Mesenchymal stem cell (in vitro differentiated cells and primary cell): ENCODE measurements around the gene ASAP2.

Experiments used
- DNase-seq: peaks from one replicate; pipeline ENCODE4 v3.0.0-alpha.2; 2013
- H2AFZ ChIP-seq: one replicate; pipeline ENCODE4 v1.6.1; 2013; ENCODE audit warnings: low read depth, mild to moderate bottlenecking, control low read depth, inconsistent platforms, low read length, moderate library complexity
- H2AK5ac ChIP-seq: 2 replicates; pipeline ENCODE4 v1.6.1; 2013; ENCODE audit warnings: low read length, moderate library complexity, mild to moderate bottlenecking, inconsistent platforms; ENCODE audit not compliant: severe bottlenecking
- H2BK120ac ChIP-seq: one replicate; pipeline ENCODE4 v1.6.1; 2013; ENCODE audit warnings: low read depth, mild to moderate bottlenecking, inconsistent platforms, low read length, moderate library complexity
- H2BK12ac ChIP-seq, 2 experiments: one replicate each; pipeline ENCODE4 v1.6.1; 2013; ENCODE audit warnings: inconsistent platforms in 2 of 2, low read length in 2 of 2, mild to moderate bottlenecking in 2 of 2, moderate library complexity in 2 of 2, control low read depth in 1 of 2
- H2BK15ac ChIP-seq: one replicate; pipeline ENCODE4 v1.6.1; 2013; ENCODE audit warnings: mild to moderate bottlenecking, low read depth, inconsistent platforms; ENCODE audit not compliant: poor library complexity, severe bottlenecking
- H2BK5ac ChIP-seq: 2 replicates; pipeline ENCODE4 v1.6.1; 2013; ENCODE audit warnings: low read depth, mild to moderate bottlenecking, low read length, control low read depth, inconsistent platforms; ENCODE audit not compliant: poor library complexity, severe bottlenecking
- H3K14ac ChIP-seq, 2 experiments: one replicate each; pipeline ENCODE4 v1.6.1; 2013; ENCODE audit warnings: inconsistent platforms in 2 of 2, low read length in 2 of 2, control low read depth in 1 of 2, mild to moderate bottlenecking in 1 of 2, moderate library complexity in 1 of 2
- H3K18ac ChIP-seq, 2 experiments: one replicate each; pipeline ENCODE4 v1.6.1; 2013; ENCODE audit warnings: inconsistent platforms in 2 of 2, low read length in 2 of 2, control low read depth in 1 of 2, low read depth in 1 of 2, mild to moderate bottlenecking in 1 of 2
- H3K23ac ChIP-seq, 2 experiments: one replicate each; pipeline ENCODE4 v1.6.1; 2013; ENCODE audit warnings: inconsistent platforms in 2 of 2, low read length in 2 of 2, mild to moderate bottlenecking in 2 of 2, moderate library complexity in 2 of 2, control low read depth in 1 of 2
- H3K27ac ChIP-seq: 2 replicates; pipeline ENCODE4 v1.5.1; 2013; ENCODE audit warnings: mild to moderate bottlenecking, moderate library complexity, low read length, control low read depth, inconsistent platforms; ENCODE audit not compliant: poor library complexity, severe bottlenecking
- H3K27me3 ChIP-seq, 2 experiments: 2 replicates each; pipeline versions ENCODE4 v1.6.1 to v1.7.0; 2013; ENCODE audit warnings: low read length in 2 of 2, mild to moderate bottlenecking in 2 of 2, moderate library complexity in 2 of 2, control low read depth in 1 of 2, inconsistent platforms in 1 of 2; ENCODE audit not compliant: control insufficient read depth in 1 of 2, insufficient read depth in 1 of 2
- H3K36me3 ChIP-seq, 2 experiments: 2 replicates each; pipeline versions ENCODE4 v1.6.1 to v1.7.0; 2013; ENCODE audit warnings: low read length in 2 of 2, control low read depth in 1 of 2, inconsistent platforms in 1 of 2, low read depth in 1 of 2, mild to moderate bottlenecking in 1 of 2; ENCODE audit not compliant: insufficient read depth in 2 of 2, control insufficient read depth in 1 of 2
- H3K4ac ChIP-seq, 2 experiments: one replicate each; pipeline ENCODE4 v1.6.1; 2013; ENCODE audit warnings: inconsistent platforms in 2 of 2, low read length in 2 of 2, mild to moderate bottlenecking in 2 of 2, moderate library complexity in 2 of 2, control low read depth in 1 of 2, low read depth in 1 of 2
- H3K4me1 ChIP-seq: 2 replicates; pipeline ENCODE4 v1.6.1; 2013; ENCODE audit warnings: low read depth, low read length, control low read depth; ENCODE audit not compliant: control insufficient read depth, insufficient read depth
- H3K4me2 ChIP-seq: 2 replicates; pipeline ENCODE4 v1.6.1; 2013; ENCODE audit warnings: low read length, mild to moderate bottlenecking, inconsistent platforms; ENCODE audit not compliant: poor library complexity, severe bottlenecking
- H3K4me3 ChIP-seq, 2 experiments: 2 replicates each; pipeline versions ENCODE4 v1.5.1 to v1.7.0; 2013; ENCODE audit warnings: low read length in 2 of 2, mild to moderate bottlenecking in 2 of 2, control low read depth in 1 of 2, low read depth in 1 of 2; ENCODE audit not compliant: insufficient read depth in 1 of 2
- H3K79me1 ChIP-seq: replicated peaks from 2 replicates; pipeline ENCODE4 v1.6.1; 2013; ENCODE audit warnings: mild to moderate bottlenecking, control low read depth, low read length, inconsistent platforms; ENCODE audit not compliant: poor library complexity, severe bottlenecking
- H3K9ac ChIP-seq: 2 replicates; pipeline ENCODE4 v1.7.0; 2013; ENCODE audit warnings: mild to moderate bottlenecking, low read length, moderate library complexity
- H3K9me3 ChIP-seq: 2 replicates; pipeline ENCODE4 v1.7.0; 2013; ENCODE audit warnings: mild to moderate bottlenecking, low read length; ENCODE audit not compliant: control insufficient read depth
- H4K8ac ChIP-seq: one replicate; pipeline ENCODE4 v1.6.1; 2013; ENCODE audit warnings: inconsistent platforms, mild to moderate bottlenecking, low read length, moderate library complexity
- H4K91ac ChIP-seq: one replicate; pipeline ENCODE4 v1.6.1; 2013; ENCODE audit warnings: mild to moderate bottlenecking, low read length, inconsistent platforms
- WGBS: methylation state at CpG from one replicate; pipeline ENCODE4 v1.1.7; 2013; ENCODE audit warnings: mixed read lengths; 5-methylcytosine and 5-hydroxymethylcytosine counted together

Gene ASAP2

DNA sequence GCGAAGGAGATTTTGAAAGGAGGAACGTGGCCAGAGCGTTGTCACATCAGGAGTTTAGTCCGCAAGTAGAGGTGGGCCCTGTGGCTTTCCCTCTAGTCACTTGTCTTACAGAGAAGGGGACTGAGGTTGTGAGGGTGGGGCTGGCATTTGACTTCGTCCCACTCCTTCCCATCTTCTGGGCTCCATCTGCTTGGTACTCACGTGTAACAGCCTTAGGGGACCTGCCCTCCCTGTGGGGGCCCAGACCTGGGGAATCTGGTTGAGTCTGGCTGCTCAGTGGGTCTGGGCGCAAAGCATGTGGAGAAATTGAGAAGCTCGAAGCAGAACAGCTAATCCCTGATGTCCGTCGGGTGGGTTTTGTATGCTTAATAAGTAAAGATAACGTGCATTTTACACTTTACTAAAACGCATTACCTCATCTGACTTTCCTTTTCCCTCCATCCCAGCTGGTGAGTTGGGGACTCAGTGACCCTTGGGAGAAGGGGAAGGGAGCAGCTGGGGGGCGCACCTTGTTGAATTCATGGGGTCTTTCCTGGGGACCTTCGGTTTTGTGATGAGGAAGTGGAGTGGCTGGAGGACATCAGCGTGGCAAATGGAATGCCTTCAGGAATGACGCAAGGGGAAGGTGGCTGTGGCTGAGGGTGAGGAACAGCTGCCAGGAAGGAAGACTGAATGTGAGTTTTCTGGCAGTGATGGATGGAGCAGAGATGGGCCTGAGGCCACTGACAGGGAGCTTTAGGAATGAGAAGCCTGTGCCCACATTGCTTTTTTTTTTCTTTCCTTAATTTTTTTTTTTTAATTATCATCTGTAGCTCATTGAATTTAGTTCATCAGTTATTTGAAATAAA is 44.8 kb downstream of the ASAP2 start:
- peak; percentile 82 for DNase-seq
- peak overlapping the region; percentile 98 for H2AK5ac ChIP-seq
- peak overlapping the region; percentile 8 for H3K9ac ChIP-seq
- H3K9me3 ChIP-seq, result no peaks in the 10 kb centered on the region
- peak overlapping the region; percentile 69 for H2BK120ac ChIP-seq
- no peaks in the 10 kb centered on the region for H3K27me3 ChIP-seq
- H3K4ac ChIP-seq, result peak overlapping the region; percentile 76 to 90
- H2BK5ac ChIP-seq, result peak overlapping the region; percentile 51
- peaks cover 28% of the 10 kb centered on the region for H3K4me1 ChIP-seq
- no peak overlapping the region for H2AFZ ChIP-seq
- H3K36me3 ChIP-seq, result peaks cover 0 to 6% of the 10 kb centered on the region in 2 experiments
- no peak overlapping the region for H3K4me3 ChIP-seq
- peak overlapping the region; percentile 78 for H3K27ac ChIP-seq
- no peak overlapping the region for H3K23ac ChIP-seq
- H3K18ac ChIP-seq, result peak overlapping the region; percentile 76 to 93
- H4K91ac ChIP-seq, result peak overlapping the region; percentile 40
- peak overlapping the region; percentile 44 for H2BK15ac ChIP-seq
- H4K8ac ChIP-seq, result peak overlapping the region; percentile 52
- 55% methylated on average over 9 of the region's 16 CpGs for WGBS
- H3K79me1 ChIP-seq, result peaks cover 21% of the 10 kb centered on the region
- peak overlapping the region in 1 of 2 experiments; percentile 77 for H2BK12ac ChIP-seq
- H3K14ac ChIP-seq, result no peak overlapping the region
- H3K4me2 ChIP-seq, result peak overlapping the region; percentile 13

DNA sequence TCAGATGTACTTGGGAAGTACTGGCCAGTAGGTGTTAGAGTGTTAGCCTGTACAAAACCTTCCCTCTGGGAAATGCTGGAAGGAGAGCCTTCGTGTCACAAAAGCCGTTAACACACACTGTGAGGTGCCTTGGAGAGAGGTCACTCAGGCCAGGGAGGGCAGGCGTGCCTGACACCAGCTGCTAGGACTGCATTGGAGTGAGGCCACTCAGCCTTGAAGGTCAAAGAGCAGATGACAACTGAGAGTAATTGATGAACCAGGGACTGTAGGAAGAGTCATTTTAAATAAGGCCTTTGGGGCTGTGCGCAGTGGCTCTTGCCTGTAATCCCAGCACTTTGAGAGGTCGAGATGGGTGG is 45.4 kb downstream of the ASAP2 start:
- Histone ChIP-seq H3K27me3 (no peaks in the 10 kb centered on the region), H3K18ac (peak overlapping the region; percentile 15 to 96), H3K79me1 (peaks cover 21% of the 10 kb centered on the region), H3K9ac (peak overlapping the region; percentile 8), H3K23ac (no peak overlapping the region), H2AFZ (no peak overlapping the region), H2BK120ac (no peak overlapping the region), H3K4me1 (peaks cover 32% of the 10 kb centered on the region), H3K9me3 (no peaks in the 10 kb centered on the region), H3K27ac (peak overlapping the region; percentile 77), H3K4me2 (no peak overlapping the region), H3K4me3 (no peak overlapping the region), H4K91ac (peak overlapping the region; percentile 1), H2BK15ac (no peak overlapping the region), H2BK5ac (no peak overlapping the region), H3K36me3 (peaks cover 0 to 6% of the 10 kb centered on the region in 2 experiments), H4K8ac (peak overlapping the region; percentile 33), H3K14ac (peak overlapping the region in 1 of 2 experiments; percentile 81), H2AK5ac (peak overlapping the region; percentile 7), H2BK12ac (peak overlapping the region in 1 of 2 experiments; percentile 94), H3K4ac (peak overlapping the region in 1 of 2 experiments; percentile 47)
- WGBS, result 2% methylated on average over 5 of the region's 5 CpGs
- DNase-seq, result peak; percentile 61

DNA sequence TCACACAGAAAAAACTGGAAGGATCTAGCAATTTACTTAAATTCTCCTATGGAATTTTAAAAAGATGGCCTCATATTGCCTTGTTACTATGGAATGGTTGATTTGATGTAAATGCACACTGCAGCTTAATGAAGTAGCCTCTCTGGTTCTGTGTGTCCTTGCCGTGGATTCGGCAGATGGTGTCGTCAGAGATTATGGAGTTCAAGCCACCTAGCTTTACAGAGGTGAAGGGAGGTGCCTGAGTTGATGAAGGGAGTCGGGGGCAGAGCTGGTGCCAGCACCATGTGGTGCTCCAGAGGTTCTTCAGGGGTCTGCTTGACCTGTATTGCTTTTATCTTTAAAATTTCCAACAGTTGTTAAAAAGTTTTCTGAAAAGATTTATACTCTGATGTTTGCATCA is 48.8 kb downstream of the ASAP2 start:
- Histone ChIP-seq H3K36me3 (peaks cover 0 to 6% of the 10 kb centered on the region in 2 experiments), H3K4me2 (no peak overlapping the region), H4K8ac (no peak overlapping the region), H2AFZ (no peak overlapping the region), H3K18ac (peak overlapping the region in 1 of 2 experiments; percentile 46), H3K14ac (no peak overlapping the region), H3K4me3 (no peak overlapping the region), H3K9me3 (no peaks in the 10 kb centered on the region), H3K23ac (no peak overlapping the region), H2BK15ac (no peak overlapping the region), H2AK5ac (no peak overlapping the region), H3K4me1 (peaks cover 33% of the 10 kb centered on the region), H3K27me3 (no peaks in the 10 kb centered on the region), H3K27ac (no peak overlapping the region), H2BK5ac (no peak overlapping the region), H4K91ac (no peak overlapping the region), H2BK12ac (peak overlapping the region in 1 of 2 experiments; percentile 37), H2BK120ac (no peak overlapping the region), H3K9ac (no peak overlapping the region), H3K4ac (no peak overlapping the region), H3K79me1 (peaks cover 26% of the 10 kb centered on the region)
- 86% methylated on average over 4 of the region's 4 CpGs for WGBS
- no peak for DNase-seq

DNA sequence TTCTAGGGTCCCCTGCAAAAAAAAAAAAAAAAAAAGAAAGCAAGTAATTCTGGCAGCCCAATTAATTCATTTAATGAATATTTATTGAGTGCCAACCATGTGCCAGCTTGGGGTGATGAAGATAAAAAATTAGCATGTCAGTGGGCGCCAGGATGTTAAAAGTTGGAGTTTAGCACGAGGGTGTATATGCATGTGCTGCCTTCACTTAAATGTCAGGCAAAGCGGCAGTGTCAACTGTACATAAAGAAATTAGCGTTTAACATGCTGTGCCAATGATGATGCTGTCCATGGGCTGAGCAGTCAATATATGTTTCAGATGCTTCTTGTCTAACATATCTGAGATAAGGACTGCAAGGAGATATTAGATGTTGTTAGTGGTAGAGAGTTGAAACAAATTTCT is 49.5 kb downstream of the ASAP2 start:
- Histone ChIP-seq H3K4me2 (no peak overlapping the region), H2BK120ac (no peak overlapping the region), H3K9me3 (no peaks in the 10 kb centered on the region), H3K14ac (no peak overlapping the region), H3K27ac (no peak overlapping the region), H3K4me3 (peak overlapping the region in 1 of 2 experiments; percentile 50), H3K36me3 (peaks cover 0 to 6% of the 10 kb centered on the region in 2 experiments), H3K79me1 (peaks cover 31% of the 10 kb centered on the region), H2BK5ac (no peak overlapping the region), H3K23ac (no peak overlapping the region), H2BK12ac (no peak overlapping the region), H4K8ac (no peak overlapping the region), H3K4ac (no peak overlapping the region), H2AFZ (no peak overlapping the region), H2BK15ac (no peak overlapping the region), H4K91ac (no peak overlapping the region), H3K18ac (no peak overlapping the region), H2AK5ac (no peak overlapping the region), H3K27me3 (no peaks in the 10 kb centered on the region), H3K4me1 (peaks cover 33% of the 10 kb centered on the region), H3K9ac (peak overlapping the region; percentile 49)
- DNase-seq, result no peak
- 86% methylated on average over 4 of the region's 4 CpGs for WGBS
